Astrocyte (in vitro differentiated cells and primary cell): Measurements from ENCODE around the gene PRSS36. TPM values are rescaled to one million over a fixed set of nuclear protein-coding genes. Genes with fewer than 3 reads are reported as not detected.

Experiments
- DNase-seq: peaks from one replicate; pipeline ENCODE4 v3.0.0-alpha.2; 2010; ENCODE audit warnings: low read depth
- FAIRE-seq: peaks from 2 replicates; lab custom pipeline; 2011; peaks lifted over from hg19 to GRCh38; lab: Jason Lieb, UNC
- H2AFZ ChIP-seq: 2 replicates; pipeline ENCODE4 v1.6.0; 2012; ENCODE audit warnings: low read depth, low read length, inconsistent platforms
- H3K27ac ChIP-seq: 2 replicates; pipeline ENCODE4 v1.5.1; 2011; ENCODE audit warnings: low read depth, low read length, inconsistent platforms
- H3K27me3 ChIP-seq: 2 replicates; pipeline ENCODE4 v1.6.0; 2011; ENCODE audit warnings: low read length, inconsistent platforms; ENCODE audit not compliant: insufficient read depth
- H3K36me3 ChIP-seq: 2 replicates; pipeline ENCODE4 v1.5.1; 2011; ENCODE audit warnings: low read length, inconsistent platforms; ENCODE audit not compliant: insufficient read depth
- H3K4me1 ChIP-seq: 2 replicates; pipeline ENCODE4 v1.5.1; 2011; ENCODE audit warnings: low read length, inconsistent platforms; ENCODE audit not compliant: insufficient read depth
- H3K4me2 ChIP-seq: 2 replicates; pipeline ENCODE4 v1.6.0; 2012; ENCODE audit warnings: low read length, inconsistent platforms
- H3K4me3 ChIP-seq: 2 replicates; pipeline ENCODE4 v1.5.1; 2011; ENCODE audit warnings: low read depth, mild to moderate bottlenecking, low read length, inconsistent platforms; ENCODE audit not compliant: insufficient read depth
- H3K79me2 ChIP-seq: 2 replicates; pipeline ENCODE4 v1.6.0; 2012; ENCODE audit warnings: mild to moderate bottlenecking, low read length, inconsistent platforms; ENCODE audit not compliant: insufficient read depth
- H3K9ac ChIP-seq: 2 replicates; pipeline ENCODE4 v1.6.0; 2012; ENCODE audit warnings: mild to moderate bottlenecking, low read length, inconsistent platforms
- H3K9me3 ChIP-seq: 2 replicates; pipeline ENCODE4 v1.5.1; 2012; ENCODE audit warnings: low read depth, mild to moderate bottlenecking, low read length, inconsistent platforms; ENCODE audit not compliant: insufficient read depth
- H4K20me1 ChIP-seq: 2 replicates; pipeline ENCODE4 v1.6.0; 2012; ENCODE audit warnings: low read length, inconsistent platforms; ENCODE audit not compliant: insufficient read depth
- H3K27ac Mint-ChIP-seq: one replicate; pipeline ENCODE4 v1.8.0; 2021; ENCODE audit warnings: mild to moderate bottlenecking, mixed read lengths; ENCODE audit not compliant: unreplicated experiment
- H3K27me3 Mint-ChIP-seq: one replicate; pipeline ENCODE4 v1.8.0; 2021; ENCODE audit warnings: low read depth, mixed read lengths; ENCODE audit not compliant: unreplicated experiment
- H3K36me3 Mint-ChIP-seq: one replicate; pipeline ENCODE4 v1.8.0; 2021; ENCODE audit warnings: low read depth, mixed read lengths; ENCODE audit not compliant: unreplicated experiment
- H3K4me1 Mint-ChIP-seq: one replicate; pipeline ENCODE4 v1.8.0; 2021; ENCODE audit warnings: low read depth, mixed read lengths; ENCODE audit not compliant: unreplicated experiment
- H3K4me3 Mint-ChIP-seq: one replicate; pipeline ENCODE4 v1.8.0; 2021; ENCODE audit warnings: mild to moderate bottlenecking, moderate library complexity, mixed read lengths; ENCODE audit not compliant: unreplicated experiment
- H3K9me3 Mint-ChIP-seq: one replicate; pipeline ENCODE4 v1.8.0; 2021; ENCODE audit warnings: mild to moderate bottlenecking, mixed read lengths; ENCODE audit not compliant: unreplicated experiment
- CTCF ChIP-seq: IDR thresholded peaks from 2 replicates; pipeline ENCODE4 v1.5.1; 2011; ENCODE audit warnings: low read depth, mild to moderate bottlenecking, inconsistent platforms, low read length, moderate library complexity; ENCODE audit not compliant: insufficient read depth
- EZH2 ChIP-seq: IDR thresholded peaks from 2 replicates; pipeline ENCODE4 v1.6.1; 2012; ENCODE audit warnings: mild to moderate bottlenecking, low read length, inconsistent platforms; ENCODE audit not compliant: insufficient read depth
- total RNA-seq: library from RNA; stranded (reverse); gene quantifications from 2 replicates; pipeline ENCODE4 v1.2.1, GENCODE V29; 2021

The PRSS36 gene
- total RNA-seq, 1 donor from 2014 or later: 0.41 TPM

- H3K4me3 ChIP-seq: no peak overlapping the region
- peaks cover 20% of the 10 kb centered on the region for H3K79me2 ChIP-seq
- peaks cover 7% of the 10 kb centered on the region for H4K20me1 ChIP-seq
- H3K36me3 Mint-ChIP-seq: peaks cover 24% of the 10 kb centered on the region
- H3K9me3 Mint-ChIP-seq: no peaks in the 10 kb centered on the region
- H3K9ac ChIP-seq: no peak overlapping the region
- no peaks in the 10 kb centered on the region for H3K27me3 Mint-ChIP-seq
- H3K4me3 Mint-ChIP-seq: no peak overlapping the region
- peaks cover 9% of the 10 kb centered on the region for H3K4me1 ChIP-seq
- no peak overlapping the region for H2AFZ ChIP-seq
- H3K4me2 ChIP-seq: no peak overlapping the region
- H3K27ac Mint-ChIP-seq: no peak overlapping the region
- H3K27me3 ChIP-seq: no peaks in the 10 kb centered on the region
- FAIRE-seq (no peak), DNase-seq (no peak)
- TF ChIP-seq EZH2 (no peak), CTCF (no peak)
- no peak overlapping the region for H3K27ac ChIP-seq
- peaks cover 7% of the 10 kb centered on the region for H3K36me3 ChIP-seq
- peaks cover 5% of the 10 kb centered on the region for H3K4me1 Mint-ChIP-seq
- no peaks in the 10 kb centered on the region for H3K9me3 ChIP-seq
Observed at GRCh38 chr16:31111881-31112466, 37.9 kb downstream of the PRSS36 start.

GRCh38 chr16:31110106-31111034 is 39.5 kb downstream of the PRSS36 start:
- H4K20me1 ChIP-seq: peaks cover 7% of the 10 kb centered on the region
- no peak overlapping the region for H2AFZ ChIP-seq
- no peaks in the 10 kb centered on the region for H3K27me3 ChIP-seq
- no peak for DNase-seq
- no peak overlapping the region for H3K9ac ChIP-seq
- Mint-ChIP-seq H3K4me1 (peaks cover 5% of the 10 kb centered on the region), H3K9me3 (no peaks in the 10 kb centered on the region), H3K4me3 (peak overlapping the region; percentile 85), H3K36me3 (peaks cover 24% of the 10 kb centered on the region), H3K27ac (no peak overlapping the region), H3K27me3 (no peaks in the 10 kb centered on the region)
- H3K4me3 ChIP-seq: no peak overlapping the region
- H3K27ac ChIP-seq: no peak overlapping the region
- H3K4me1 ChIP-seq: peaks cover 9% of the 10 kb centered on the region
- TF ChIP-seq EZH2 (no peak), CTCF (no peak)
- FAIRE-seq: no peak
- H3K4me2 ChIP-seq: no peak overlapping the region
- H3K79me2 ChIP-seq: peaks cover 20% of the 10 kb centered on the region
- no peaks in the 10 kb centered on the region for H3K9me3 ChIP-seq
- H3K36me3 ChIP-seq: peaks cover 7% of the 10 kb centered on the region
